ENCODE data around the gene SPATA3.
"Not testable (repeated sequence)": the region's sequence is repeated elsewhere in the genome, so short reads cannot be mapped to it uniquely, and the experiment has no call there.

Gene SPATA3

GRCh38 chr2:230996661-230997060 is 740 bp downstream of the SPATA3 start:
- no peak for DNase-seq (ENCODE audit: low read depth in 2 of 2)

GRCh38 chr2:230998882-230999281 is 3.0 kb downstream of the SPATA3 start:
- no peak for DNase-seq (ENCODE audit: low read depth in 2 of 2)

- no peak for DNase-seq (ENCODE audit: low read depth in 2 of 2)
Measured at GRCh38 chr2:230999477-230999876, 3.6 kb downstream of the SPATA3 start.

GRCh38 chr2:231000211-231000904 is 4.4 kb downstream of the SPATA3 start:
- no peak for DNase-seq (ENCODE audit: low read depth in 2 of 2)

- no peak for DNase-seq (ENCODE audit: low read depth in 2 of 2)
Measured at GRCh38 chr2:231001036-231001435, 5.1 kb downstream of the SPATA3 start.

- DNase-seq (ENCODE audit: low read depth in 2 of 2) = no peak
Measured at GRCh38 chr2:231001921-231002320, 6.0 kb downstream of the SPATA3 start.

- DNase-seq (ENCODE audit: low read depth in 2 of 2) = no peak
Measured at GRCh38 chr2:231002641-231003040, 6.7 kb downstream of the SPATA3 start.

GRCh38 chr2:231003186-231003585 is 7.3 kb downstream of the SPATA3 start:
- no peak for DNase-seq (ENCODE audit: low read depth in 2 of 2)

- not testable (repeated sequence) for DNase-seq (ENCODE audit: low read depth in 2 of 2)
Measured at GRCh38 chr2:231004930-231005329, 9.0 kb downstream of the SPATA3 start.

GRCh38 chr2:231007286-231008098 is 11.6 kb downstream of the SPATA3 start:
- DNase-seq (ENCODE audit: low read depth in 2 of 2) = no peak

GRCh38 chr2:231008131-231008530 is 12.2 kb downstream of the SPATA3 start:
- DNase-seq (ENCODE audit: low read depth in 2 of 2) = no peak

GRCh38 chr2:231009236-231009919 is 13.5 kb downstream of the SPATA3 start:
- DNase-seq (ENCODE audit: low read depth in 2 of 2) = no peak

- DNase-seq (ENCODE audit: low read depth in 2 of 2) = no peak
Measured at GRCh38 chr2:231010201-231010730, 14.3 kb downstream of the SPATA3 start.

GRCh38 chr2:231011526-231011925 is 15.6 kb downstream of the SPATA3 start:
- DNase-seq (ENCODE audit: low read depth in 2 of 2) = no peak

GRCh38 chr2:231012463-231012862 is 16.5 kb downstream of the SPATA3 start:
- no peak for DNase-seq (ENCODE audit: low read depth in 2 of 2)

GRCh38 chr2:231013820-231014219 is 17.9 kb downstream of the SPATA3 start:
- no peak for DNase-seq (ENCODE audit: low read depth in 2 of 2)

GRCh38 chr2:231015478-231015877 is 19.6 kb downstream of the SPATA3 start:
- no peak for DNase-seq (ENCODE audit: low read depth in 2 of 2)

- DNase-seq (ENCODE audit: low read depth in 2 of 2) = no peak
Measured at GRCh38 chr2:231015926-231016325, 20.0 kb downstream of the SPATA3 start.

- DNase-seq (ENCODE audit: low read depth in 2 of 2) = no peak
Measured at GRCh38 chr2:231016566-231017230, 20.8 kb downstream of the SPATA3 start.

- DNase-seq (ENCODE audit: low read depth in 2 of 2) = no peak
Measured at GRCh38 chr2:231017231-231017598, 21.3 kb downstream of the SPATA3 start.

- no peak for DNase-seq (ENCODE audit: low read depth in 2 of 2)
Measured at GRCh38 chr2:231018184-231018583, 22.3 kb downstream of the SPATA3 start.

GRCh38 chr2:231025059-231025458 is 29.1 kb downstream of the SPATA3 start:
- DNase-seq (ENCODE audit: low read depth in 2 of 2) = not testable (repeated sequence)
